ENCODE results near the gene CDCA3. TPM values are rescaled to one million over a fixed set of nuclear protein-coding genes. Genes with fewer than 3 reads are reported as not detected.

The CDCA3 gene
- total RNA-seq, 1 experiment from 2014 or later, result 92.0 TPM

DNA sequence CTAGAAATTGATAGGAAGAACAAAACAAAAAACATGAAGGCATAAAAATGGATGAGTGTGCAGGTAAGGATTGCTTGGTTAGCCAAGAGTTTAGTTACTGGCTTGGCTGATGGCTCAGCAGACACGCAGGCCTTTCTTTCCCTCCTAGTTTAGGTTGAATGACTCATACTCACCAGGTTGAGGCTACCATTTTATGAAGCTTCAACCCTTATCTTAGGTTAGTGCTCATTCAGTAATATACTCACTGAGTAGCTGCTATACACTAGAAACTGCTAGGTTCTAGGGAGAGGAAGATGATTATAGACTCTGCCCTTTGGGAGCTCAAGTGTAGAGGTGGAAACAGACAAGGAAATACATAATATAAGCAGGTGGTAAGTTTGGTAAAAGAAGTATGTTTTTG is 16.8 kb downstream of the CDCA3 start:
- intact Hi-C loops (cut with micrococcal nuclease), result no loop called here
- no peak for ATAC-seq
- POLR2A ChIA-PET (ENCODE audit: unreplicated experiment), result interaction anchor here (0.7 kb wide), 1 partner anchor 18 kb away, joined by 3 read pairs; the partner anchor contains the start of gene USP5

DNA sequence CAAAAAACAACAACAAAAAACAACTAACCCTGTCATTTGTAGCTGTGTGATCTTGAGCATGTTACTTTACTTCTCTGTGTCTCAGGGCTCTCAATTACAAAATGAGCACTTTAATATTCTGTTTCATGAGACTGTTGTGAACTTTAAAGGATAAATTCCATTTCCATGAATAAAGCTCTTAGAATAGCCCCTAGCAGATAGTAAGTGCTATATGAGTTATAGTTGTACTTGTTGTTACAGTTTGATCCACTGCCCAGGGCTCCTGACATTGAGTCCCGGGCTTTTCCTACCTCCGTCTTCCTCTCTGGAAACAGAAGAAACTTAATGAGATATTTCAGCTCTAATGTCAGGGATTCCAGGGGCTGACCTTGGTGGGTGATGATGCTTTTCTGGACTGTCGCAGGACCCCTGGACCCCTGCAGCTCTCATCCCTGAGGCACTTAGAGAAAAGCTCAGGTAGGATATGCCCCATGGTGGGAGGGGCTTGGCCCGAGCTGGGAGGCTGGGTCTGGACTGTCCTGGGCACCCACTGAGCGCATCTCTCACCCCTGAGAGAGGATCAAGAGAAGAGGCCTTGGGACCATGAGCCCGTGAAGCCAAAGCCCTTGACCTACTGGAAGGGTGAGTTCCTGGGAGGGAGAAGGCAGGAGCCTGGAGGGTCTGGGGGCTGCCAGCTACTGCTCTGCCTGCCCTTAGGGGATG is 17.7 kb downstream of the CDCA3 start:
- no peaks in the 10 kb centered on the region for H3K9me2 ChIP-seq (replicated peaks; ENCODE audit: low read length)
- H3K27me3 ChIP-seq (ENCODE audit: low read length), result no peaks in the 10 kb centered on the region
- no peak overlapping the region for H3K9ac ChIP-seq (ENCODE audit: low read length)
- CTCF ChIA-PET, result no interaction called here
- no peaks in the 10 kb centered on the region for H3K4me1 ChIP-seq (ENCODE audit: insufficient read depth, low read length)
- ATAC-seq (no peak), DNase-seq (no peak)
- no peak overlapping the region for H2AFZ ChIP-seq (ENCODE audit: low read length)
- H3K79me2 ChIP-seq (ENCODE audit: low read length), result no peaks in the 10 kb centered on the region
- POLR2A ChIA-PET (ENCODE audit: unreplicated experiment), result interaction anchor here (0.7 kb wide), 1 partner anchor 19 kb away, joined by 3 read pairs; the partner anchor contains the start of gene USP5
- H3K4me3 ChIP-seq (ENCODE audit: low read length), result no peak overlapping the region
- H3K27ac ChIP-seq (ENCODE audit: low read length), result no peak overlapping the region
- TF ChIP-seq, protein P1, sequence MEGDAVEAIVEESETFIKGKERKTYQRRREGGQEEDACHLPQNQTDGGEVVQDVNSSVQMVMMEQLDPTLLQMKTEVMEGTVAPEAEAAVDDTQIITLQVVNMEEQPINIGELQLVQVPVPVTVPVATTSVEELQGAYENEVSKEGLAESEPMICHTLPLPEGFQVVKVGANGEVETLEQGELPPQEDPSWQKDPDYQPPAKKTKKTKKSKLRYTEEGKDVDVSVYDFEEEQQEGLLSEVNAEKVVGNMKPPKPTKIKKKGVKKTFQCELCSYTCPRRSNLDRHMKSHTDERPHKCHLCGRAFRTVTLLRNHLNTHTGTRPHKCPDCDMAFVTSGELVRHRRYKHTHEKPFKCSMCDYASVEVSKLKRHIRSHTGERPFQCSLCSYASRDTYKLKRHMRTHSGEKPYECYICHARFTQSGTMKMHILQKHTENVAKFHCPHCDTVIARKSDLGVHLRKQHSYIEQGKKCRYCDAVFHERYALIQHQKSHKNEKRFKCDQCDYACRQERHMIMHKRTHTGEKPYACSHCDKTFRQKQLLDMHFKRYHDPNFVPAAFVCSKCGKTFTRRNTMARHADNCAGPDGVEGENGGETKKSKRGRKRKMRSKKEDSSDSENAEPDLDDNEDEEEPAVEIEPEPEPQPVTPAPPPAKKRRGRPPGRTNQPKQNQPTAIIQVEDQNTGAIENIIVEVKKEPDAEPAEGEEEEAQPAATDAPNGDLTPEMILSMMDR (conservative IDR thresholded peaks at IDR 0.05; ENCODE audit: low read depth, low read length), result no peak
- TF ChIP-seq EZH2phosphoT487 (IDR thresholded peaks at IDR 0.05; ENCODE audit: borderline replicate concordance, low read length), result no peak
- no peak for TF ChIP-seq EZH2 (IDR thresholded peaks at IDR 0.05; ENCODE audit: low read length, unreplicated experiment)
- H3K36me3 ChIP-seq (ENCODE audit: low read depth, low read length), result no peaks in the 10 kb centered on the region
- no peaks in the 10 kb centered on the region for H3K9me3 ChIP-seq (ENCODE audit: low read length)
- no TSS peak for BruUV-seq (replicated peaks)
- H3F3A ChIP-seq (ENCODE audit: low read length, unreplicated experiment), result no peaks in the 10 kb centered on the region
- intact Hi-C loops (cut with micrococcal nuclease), result no loop called here
- no peaks in the 10 kb centered on the region for H4K20me1 ChIP-seq (ENCODE audit: low read length)
- no peak overlapping the region for H3K4me2 ChIP-seq (ENCODE audit: low read length)

More for the DNA sequence above, 16.8 kb downstream of the CDCA3 start:
- no peak for DNase-seq
- BruUV-seq (replicated peaks), result no TSS peak
- Histone ChIP-seq H2AFZ (ENCODE audit: low read length) (no peak overlapping the region), H3K36me3 (ENCODE audit: low read depth, low read length) (no peaks in the 10 kb centered on the region), H3F3A (ENCODE audit: low read length, unreplicated experiment) (no peaks in the 10 kb centered on the region), H3K9ac (ENCODE audit: low read length) (no peak overlapping the region), H3K4me3 (ENCODE audit: low read length) (no peak overlapping the region), H3K4me2 (ENCODE audit: low read length) (no peak overlapping the region), H3K9me2 (replicated peaks; ENCODE audit: low read length) (no peaks in the 10 kb centered on the region), H3K4me1 (ENCODE audit: insufficient read depth, low read length) (no peaks in the 10 kb centered on the region), H3K79me2 (ENCODE audit: low read length) (no peaks in the 10 kb centered on the region), H3K27me3 (ENCODE audit: low read length) (no peaks in the 10 kb centered on the region), H3K9me3 (ENCODE audit: low read length) (no peaks in the 10 kb centered on the region), H3K27ac (ENCODE audit: low read length) (no peak overlapping the region), H4K20me1 (ENCODE audit: low read length) (no peaks in the 10 kb centered on the region)
- TF ChIP-seq EZH2phosphoT487 (IDR thresholded peaks at IDR 0.05; ENCODE audit: borderline replicate concordance, low read length) (no peak), EZH2 (IDR thresholded peaks at IDR 0.05; ENCODE audit: low read length, unreplicated experiment) (no peak)
- TF ChIP-seq, protein P1 (conservative IDR thresholded peaks at IDR 0.05; ENCODE audit: low read depth, low read length), result no peak
- CTCF ChIA-PET, result interaction anchor here (0.6 kb wide), 1 partner anchor 111 kb away, joined by 4 read pairs; the partner anchor contains the start of gene COPS7A

DNA sequence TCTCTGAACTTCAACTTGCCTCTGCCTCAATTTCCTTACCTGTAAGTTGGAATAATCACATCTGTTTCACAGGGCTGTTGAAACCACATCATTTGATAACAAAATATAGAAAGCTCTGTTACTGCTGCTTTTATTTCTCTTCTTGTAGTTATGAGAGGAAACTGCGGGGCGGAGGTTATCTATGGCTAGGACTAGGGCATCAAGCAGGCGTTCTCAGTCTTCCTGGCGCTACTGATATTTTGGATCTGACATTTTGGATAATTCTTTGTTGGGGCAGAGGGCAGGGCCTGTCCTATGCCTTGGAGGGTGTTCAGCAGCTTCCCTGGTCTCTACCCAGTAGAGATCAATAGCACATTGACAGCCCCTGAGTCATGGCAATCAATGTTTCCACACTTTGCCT is 19.0 kb downstream of the CDCA3 start:
- no peak overlapping the region for H3K9ac ChIP-seq (ENCODE audit: low read length)
- no peaks in the 10 kb centered on the region for H3K79me2 ChIP-seq (ENCODE audit: low read length)
- no peaks in the 10 kb centered on the region for H4K20me1 ChIP-seq (ENCODE audit: low read length)
- ChIA-PET CTCF (no interaction called here), POLR2A (ENCODE audit: unreplicated experiment) (interaction anchor here (0.5 kb wide), 1 partner anchor 65 kb away, joined by 4 read pairs; no protein-coding TSS in a partner anchor)
- DNase-seq, result no peak
- ATAC-seq, result no peak
- no peaks in the 10 kb centered on the region for H3K36me3 ChIP-seq (ENCODE audit: low read depth, low read length)
- no peak overlapping the region for H2AFZ ChIP-seq (ENCODE audit: low read length)
- H3K27me3 ChIP-seq (ENCODE audit: low read length), result no peaks in the 10 kb centered on the region
- H3K9me3 ChIP-seq (ENCODE audit: low read length), result no peaks in the 10 kb centered on the region
- no peak overlapping the region for H3K4me2 ChIP-seq (ENCODE audit: low read length)
- intact Hi-C loops (cut with micrococcal nuclease), result no loop called here
- no peaks in the 10 kb centered on the region for H3F3A ChIP-seq (ENCODE audit: low read length, unreplicated experiment)
- TF ChIP-seq EZH2phosphoT487 (IDR thresholded peaks at IDR 0.05; ENCODE audit: borderline replicate concordance, low read length), result no peak
- TF ChIP-seq, protein P1 (conservative IDR thresholded peaks at IDR 0.05; ENCODE audit: low read depth, low read length), result no peak
- no peak for TF ChIP-seq EZH2 (IDR thresholded peaks at IDR 0.05; ENCODE audit: low read length, unreplicated experiment)
- H3K4me3 ChIP-seq (ENCODE audit: low read length), result no peak overlapping the region
- no peaks in the 10 kb centered on the region for H3K9me2 ChIP-seq (replicated peaks; ENCODE audit: low read length)
- H3K27ac ChIP-seq (ENCODE audit: low read length), result no peak overlapping the region
- H3K4me1 ChIP-seq (ENCODE audit: insufficient read depth, low read length), result peaks cover 5% of the 10 kb centered on the region; the same call in 1 of the 2 replicates
- no TSS peak for BruUV-seq (replicated peaks)

Data from PC-3 (cell line).